ENCODE measurements around the gene SDK1.

SDK1 gene

GRCh38 chr7:3292694-3293093 is 8.4 kb upstream of the SDK1 start:
- DNase-seq: no peak

GRCh38 chr7:3294432-3295100 is 6.5 kb upstream of the SDK1 start:
- DNase-seq: no peak

GRCh38 chr7:3297105-3297819 is 3.8 kb upstream of the SDK1 start:
- DNase-seq: no peak

- no peak for DNase-seq
These were observed 816 bp upstream of the SDK1 start for GRCh38 chr7:3300221-3300650.

GRCh38 chr7:3301449-3301731 is 338 bp downstream of the SDK1 start:
- no peak for DNase-seq

GRCh38 chr7:3301831-3302618 is 973 bp downstream of the SDK1 start:
- no peak for DNase-seq

- DNase-seq: no peak
These were observed 1.7 kb downstream of the SDK1 start for GRCh38 chr7:3302681-3303320.

- DNase-seq: no peak
These were observed 3.1 kb downstream of the SDK1 start for GRCh38 chr7:3304131-3304530.

- no peak for DNase-seq
These were observed 6.4 kb downstream of the SDK1 start for GRCh38 chr7:3307435-3307834.

GRCh38 chr7:3309140-3309539 is 8.1 kb downstream of the SDK1 start:
- DNase-seq: no peak

- DNase-seq: no peak
These were observed 8.9 kb downstream of the SDK1 start for GRCh38 chr7:3309956-3310355.

- DNase-seq: no peak
These were observed 9.8 kb downstream of the SDK1 start for GRCh38 chr7:3310884-3311283.

- no peak for DNase-seq
These were observed 11.5 kb downstream of the SDK1 start for GRCh38 chr7:3312583-3312982.

GRCh38 chr7:3318874-3319273 is 17.8 kb downstream of the SDK1 start:
- no peak for DNase-seq

- DNase-seq: no peak
These were observed 20.2 kb downstream of the SDK1 start for GRCh38 chr7:3321206-3321605.

GRCh38 chr7:3321745-3322144 is 20.7 kb downstream of the SDK1 start:
- no peak for DNase-seq

GRCh38 chr7:3326246-3326645 is 25.2 kb downstream of the SDK1 start:
- DNase-seq: no peak

GRCh38 chr7:3327099-3327498 is 26.0 kb downstream of the SDK1 start:
- DNase-seq: no peak

- DNase-seq: no peak
These were observed 26.6 kb downstream of the SDK1 start for GRCh38 chr7:3327655-3328054.

GRCh38 chr7:3332308-3332707 is 31.3 kb downstream of the SDK1 start:
- no peak for DNase-seq

GRCh38 chr7:3333861-3334260 is 32.8 kb downstream of the SDK1 start:
- DNase-seq: no peak

- no peak for DNase-seq
These were observed 35.1 kb downstream of the SDK1 start for GRCh38 chr7:3336042-3336665.

- DNase-seq: no peak
These were observed 37.1 kb downstream of the SDK1 start for GRCh38 chr7:3338161-3338560.
